Vagina (tissue), 2 donors: ENCODE measurements around the gene MTCL1.

Source experiments
- POLR2A ChIP-seq, 2 donors: fragments of 450-650 bp; IDR thresholded peaks; one replicate each; pipeline ENCODE4 v1.6.1; 2017; ENCODE audit warnings: antibody characterized with exemption in 2 of 2, mild to moderate bottlenecking in 2 of 2, moderate library complexity in 2 of 2
- TF ChIP-seq, protein P1 (sequence below), 3 experiments: fragments of 450-650 bp in 2 of 3; fragments of 200-600 bp in 1 of 3; sonication (generic) in 1 of 3; IDR thresholded peaks; one replicate each; pipeline ENCODE4 v1.5.1; 2017 to 2019; ENCODE audit warnings: antibody characterized with exemption in 3 of 3, mild to moderate bottlenecking in 2 of 3, moderate library complexity in 2 of 3

DNA sequence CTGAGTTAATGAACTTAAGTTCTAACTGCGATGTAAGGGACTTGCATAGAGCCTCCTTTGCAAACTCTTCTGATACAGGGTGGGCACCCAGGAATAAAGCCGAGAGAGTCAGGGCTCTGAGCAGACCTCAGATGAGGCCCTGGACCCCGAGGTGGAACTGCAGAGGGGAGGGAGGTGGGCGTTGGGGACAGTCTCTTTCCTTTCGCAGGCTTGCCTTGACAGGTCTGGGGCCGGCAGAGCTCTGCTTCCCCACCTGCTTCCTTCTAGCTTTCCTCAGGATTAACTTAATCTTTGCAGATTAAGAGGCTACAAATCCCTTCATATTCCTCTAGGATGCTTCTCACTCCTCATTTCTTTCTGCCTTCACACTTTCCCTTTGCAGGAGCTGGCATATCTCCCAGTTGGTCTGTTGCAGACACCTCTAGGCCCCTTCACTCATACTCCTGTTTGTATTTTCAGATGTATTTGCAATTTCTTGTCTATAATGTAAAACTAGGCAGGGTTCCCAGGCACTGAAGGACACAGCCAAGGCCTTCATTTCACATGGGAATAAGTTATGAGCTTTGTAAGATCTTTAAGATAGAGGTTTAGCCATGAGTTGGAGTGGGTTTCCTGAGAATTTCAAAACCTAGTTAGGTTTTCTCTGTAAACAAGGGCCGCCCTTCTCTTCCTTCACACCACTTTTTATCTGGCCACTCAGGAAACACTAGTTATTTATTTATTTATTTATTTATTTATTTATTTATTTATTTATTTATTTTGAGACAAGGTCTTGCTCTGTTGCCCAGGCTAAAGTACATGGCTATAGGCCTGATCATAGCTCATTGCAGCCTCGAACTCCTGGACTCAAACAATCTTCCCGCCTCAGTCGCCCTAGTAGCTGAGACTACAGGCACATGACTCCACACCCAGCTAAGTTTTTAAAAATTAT is 70.9 kb downstream of the MTCL1 start:
- no peak for TF ChIP-seq POLR2A (IDR thresholded peaks at IDR 0.05)
- TF ChIP-seq, protein P1, sequence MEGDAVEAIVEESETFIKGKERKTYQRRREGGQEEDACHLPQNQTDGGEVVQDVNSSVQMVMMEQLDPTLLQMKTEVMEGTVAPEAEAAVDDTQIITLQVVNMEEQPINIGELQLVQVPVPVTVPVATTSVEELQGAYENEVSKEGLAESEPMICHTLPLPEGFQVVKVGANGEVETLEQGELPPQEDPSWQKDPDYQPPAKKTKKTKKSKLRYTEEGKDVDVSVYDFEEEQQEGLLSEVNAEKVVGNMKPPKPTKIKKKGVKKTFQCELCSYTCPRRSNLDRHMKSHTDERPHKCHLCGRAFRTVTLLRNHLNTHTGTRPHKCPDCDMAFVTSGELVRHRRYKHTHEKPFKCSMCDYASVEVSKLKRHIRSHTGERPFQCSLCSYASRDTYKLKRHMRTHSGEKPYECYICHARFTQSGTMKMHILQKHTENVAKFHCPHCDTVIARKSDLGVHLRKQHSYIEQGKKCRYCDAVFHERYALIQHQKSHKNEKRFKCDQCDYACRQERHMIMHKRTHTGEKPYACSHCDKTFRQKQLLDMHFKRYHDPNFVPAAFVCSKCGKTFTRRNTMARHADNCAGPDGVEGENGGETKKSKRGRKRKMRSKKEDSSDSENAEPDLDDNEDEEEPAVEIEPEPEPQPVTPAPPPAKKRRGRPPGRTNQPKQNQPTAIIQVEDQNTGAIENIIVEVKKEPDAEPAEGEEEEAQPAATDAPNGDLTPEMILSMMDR (IDR thresholded peaks at IDR 0.05), result no peak
